ENCODE results near the gene FBXW11. TPM values are rescaled to one million over a fixed set of nuclear protein-coding genes. Genes with fewer than 3 reads are reported as not detected.

FBXW11 gene
- total and polyA plus RNA-seq, 12 donors: 6.8 to 89.0 (median 60.3) TPM

- DNase-seq: no peak
- H3K9me3 ChIP-seq (replicated peaks in 1 of 3): no peaks in the 10 kb centered on the region
- no peak overlapping the region for H3K4me3 ChIP-seq
- H3K36me3 ChIP-seq (replicated peaks in 1 of 2): no peaks in the 10 kb centered on the region
- TF ChIP-seq CTCF (IDR thresholded peaks at IDR 0.05): no peak
- TF ChIP-seq POLR2A (IDR thresholded peaks at IDR 0.05): no peak
- intact Hi-C loops (cut with DNase I): no loop called here
- H3K4me1 ChIP-seq (replicated peaks in 1 of 2): peaks cover 39 to 77% of the 10 kb centered on the region in 2 donors
- H3K27ac ChIP-seq: peak overlapping the region in 4 of 5 donors; percentile 10 to 69 (median 28)
- H3K27me3 ChIP-seq: no peaks in the 10 kb centered on the region
- WGBS, 4 donors: 60 to 74% (median 67%) methylated on average over 2 of the region's 2 CpGs
These were observed 52.4 kb downstream of the FBXW11 start for GRCh38 chr5:171953860-171954701.

GRCh38 chr5:171952021-171952420 lies 54.4 kb downstream of the FBXW11 start:
- Histone ChIP-seq H3K4me1 (replicated peaks in 1 of 2) (peaks cover 27 to 56% of the 10 kb centered on the region in 2 donors), H3K36me3 (replicated peaks in 1 of 2) (no peaks in the 10 kb centered on the region), H3K27me3 (no peaks in the 10 kb centered on the region), H3K9me3 (replicated peaks in 1 of 3) (no peaks in the 10 kb centered on the region), H3K4me3 (no peak overlapping the region), H3K27ac (no peak overlapping the region)
- intact Hi-C loops (cut with DNase I): no loop called here
- no peak for TF ChIP-seq CTCF (IDR thresholded peaks at IDR 0.05)
- no peak for TF ChIP-seq POLR2A (IDR thresholded peaks at IDR 0.05)
- WGBS, 4 donors: 54 to 64% (median 56%) methylated on average over 5 of the region's 5 CpGs
- no peak for DNase-seq

GRCh38 chr5:171951218-171951617 lies 55.2 kb downstream of the FBXW11 start:
- H3K4me3 ChIP-seq: no peak overlapping the region
- no peaks in the 10 kb centered on the region for H3K9me3 ChIP-seq (replicated peaks in 1 of 3)
- H3K27ac ChIP-seq: no peak overlapping the region
- DNase-seq: no peak
- peaks cover 25 to 48% of the 10 kb centered on the region in 2 donors for H3K4me1 ChIP-seq (replicated peaks in 1 of 2)
- WGBS, 4 donors: 63 to 70% (median 68%) methylated on average over 3 to 4 of the region's 4 CpGs
- TF ChIP-seq POLR2A (IDR thresholded peaks at IDR 0.05): no peak
- TF ChIP-seq CTCF (IDR thresholded peaks at IDR 0.05): no peak
- H3K36me3 ChIP-seq (replicated peaks in 1 of 2): no peaks in the 10 kb centered on the region
- intact Hi-C loops (cut with DNase I): no loop called here
- H3K27me3 ChIP-seq: no peaks in the 10 kb centered on the region

- Histone ChIP-seq H3K27me3 (no peaks in the 10 kb centered on the region), H3K4me1 (replicated peaks in 1 of 2) (peaks cover 5 to 26% of the 10 kb centered on the region in 2 donors), H3K9me3 (replicated peaks in 1 of 3) (no peaks in the 10 kb centered on the region), H3K4me3 (no peak overlapping the region), H3K36me3 (replicated peaks in 1 of 2) (no peaks in the 10 kb centered on the region), H3K27ac (no peak overlapping the region)
- TF ChIP-seq CTCF (IDR thresholded peaks at IDR 0.05) (no peak), POLR2A (IDR thresholded peaks at IDR 0.05) (no peak)
- intact Hi-C loops (cut with DNase I): no loop called here
- no peak for DNase-seq
- 95 to 99% (median 97%) methylated on average over 3 of the region's 3 CpGs for WGBS, 4 donors
These were observed 60.2 kb downstream of the FBXW11 start for GRCh38 chr5:171946000-171946781.

Data from adrenal gland (tissue), 12 donors.